HuH-7 (cell line): ENCODE measurements around the gene SPOP.
"Not testable (repeated sequence)": the region's sequence is repeated elsewhere in the genome, so short reads cannot be mapped to it uniquely, and the experiment has no call there.

ENCODE experiments used
- DNase-seq: peaks from one replicate; pipeline ENCODE4 v3.0.0; 2011; ENCODE audit warnings: low spot score

Gene SPOP

GRCh38 chr17:49695698-49696232, 17.9 kb upstream of the SPOP start:
- no peak for DNase-seq

- DNase-seq: peak; percentile 55
Measured at GRCh38 chr17:49694847-49695697, 17.2 kb upstream of the SPOP start.

GRCh38 chr17:49692751-49693150, 14.9 kb upstream of the SPOP start:
- DNase-seq: no peak

DNA sequence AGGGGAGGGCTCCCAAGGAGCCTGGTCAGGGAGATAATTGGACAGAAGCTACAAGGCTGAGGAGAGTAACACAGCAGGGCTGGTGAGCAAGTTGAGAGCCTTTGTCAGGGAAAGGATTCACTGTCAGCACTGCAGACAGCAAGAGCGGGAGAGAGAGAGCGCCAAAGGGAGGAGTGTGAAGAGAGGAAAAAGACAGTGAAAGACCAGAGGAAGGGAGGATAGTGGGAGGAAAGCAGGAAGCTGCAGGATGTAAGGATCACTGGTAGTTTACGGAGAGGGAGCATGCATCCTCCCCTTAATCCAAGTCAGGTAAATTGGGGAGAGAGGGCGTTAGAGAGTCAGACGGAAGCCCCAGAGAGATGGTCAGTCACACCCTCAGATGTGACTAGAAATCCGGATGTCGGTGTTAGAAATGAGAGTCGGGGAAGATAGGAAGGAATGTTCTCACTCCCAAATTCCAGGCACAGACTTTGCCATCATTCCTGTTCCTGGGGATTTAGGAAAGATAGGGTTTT, 13.8 kb upstream of the SPOP start:
- DNase-seq: no peak

DNA sequence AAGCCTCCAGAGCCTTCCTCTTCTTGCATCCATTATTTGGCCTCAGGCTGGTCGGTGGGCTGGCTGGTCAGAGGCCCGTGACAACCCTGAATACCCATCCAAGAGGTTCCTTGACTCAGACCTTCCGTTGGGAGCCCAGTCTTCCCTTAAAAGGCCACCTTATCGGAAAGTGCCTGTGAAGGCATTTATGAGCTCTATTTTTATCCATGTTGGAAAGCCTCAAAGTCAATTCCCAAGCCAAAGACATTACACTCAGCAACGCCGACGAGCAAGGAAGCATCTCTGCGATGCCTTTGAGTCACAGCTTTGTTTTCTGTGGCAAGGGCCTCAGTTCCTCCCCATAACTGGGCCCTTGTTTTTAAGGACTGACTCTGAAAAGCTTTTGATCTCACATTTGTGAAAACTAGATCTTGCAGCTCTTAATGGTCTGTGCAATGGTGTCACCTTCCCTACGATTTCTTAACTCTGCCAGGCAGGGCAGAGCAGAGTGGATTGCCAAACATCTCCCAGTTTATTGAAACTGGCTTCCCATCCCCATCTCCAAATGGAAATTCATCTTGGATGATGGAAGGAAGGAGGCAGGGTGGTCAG, 13.3 kb upstream of the SPOP start:
- DNase-seq: no peak

DNA sequence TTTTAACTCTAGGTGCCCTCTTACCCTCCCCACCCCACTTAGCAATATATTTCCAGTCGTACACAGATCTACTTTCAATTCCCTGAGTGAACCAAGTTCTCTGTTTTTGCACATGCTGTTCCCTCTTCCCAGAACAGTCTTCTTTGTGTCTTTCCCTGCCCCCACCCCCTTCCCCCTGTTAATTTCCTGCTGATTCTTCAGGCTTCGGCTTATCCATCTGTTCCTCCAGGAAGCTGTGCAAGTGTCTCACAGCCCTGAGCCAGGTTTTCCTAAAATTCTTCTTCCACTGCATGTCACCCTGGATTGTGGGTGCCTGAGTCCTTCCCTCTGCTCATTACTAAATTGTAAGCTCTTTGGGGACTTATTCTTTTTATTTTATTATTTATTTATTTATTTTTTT, 12.4 kb upstream of the SPOP start:
- DNase-seq: no peak

DNA sequence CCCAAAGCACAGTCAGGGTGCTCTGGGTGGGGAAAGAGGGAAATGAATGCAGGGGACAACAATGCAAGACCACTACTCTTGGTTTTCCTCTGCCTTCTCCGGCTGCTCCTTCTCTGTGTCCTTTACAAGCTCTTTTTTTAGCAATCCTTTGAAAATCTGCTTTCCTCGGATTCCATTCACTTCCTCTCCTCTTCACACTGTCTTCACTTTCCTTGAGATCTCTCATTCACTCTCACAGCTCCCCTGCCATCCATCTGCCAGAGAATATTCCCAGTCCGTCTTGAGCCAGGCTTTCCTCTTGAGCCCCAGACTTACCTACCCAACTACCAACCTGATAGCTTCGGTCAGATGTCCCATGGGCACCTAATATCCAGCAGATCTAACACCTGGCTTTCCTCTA, 11.0 kb upstream of the SPOP start:
- DNase-seq: no peak

DNA sequence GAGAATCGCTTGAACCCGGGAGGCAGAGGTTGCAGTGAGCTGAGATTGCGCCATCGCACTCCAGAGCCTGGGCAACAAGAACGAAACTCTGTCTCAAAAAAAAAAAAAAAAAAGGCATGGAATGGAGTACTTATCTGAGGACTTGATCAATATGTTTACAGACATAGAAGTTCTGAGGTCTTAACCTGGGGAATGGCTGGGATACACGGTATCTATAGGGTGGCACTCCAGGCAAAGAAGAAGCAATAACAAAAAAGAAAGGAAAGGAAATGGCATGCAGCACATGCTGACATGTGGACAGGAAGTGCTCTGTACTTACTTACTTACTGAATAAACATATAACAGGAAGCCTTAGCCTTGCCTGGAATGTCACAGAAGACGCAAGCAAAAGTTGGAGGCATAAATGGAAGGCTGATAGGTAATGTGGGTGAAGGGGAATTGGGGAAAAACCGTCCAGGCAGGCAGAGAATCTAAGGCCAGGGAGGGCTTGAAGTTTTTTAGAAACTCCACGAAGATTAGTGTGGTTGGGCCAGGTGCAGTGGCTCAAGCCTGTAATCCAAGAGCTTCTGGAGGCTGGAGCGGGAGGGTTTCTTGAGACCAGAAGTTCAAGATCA, 10.1 kb upstream of the SPOP start:
- DNase-seq: no peak

DNA sequence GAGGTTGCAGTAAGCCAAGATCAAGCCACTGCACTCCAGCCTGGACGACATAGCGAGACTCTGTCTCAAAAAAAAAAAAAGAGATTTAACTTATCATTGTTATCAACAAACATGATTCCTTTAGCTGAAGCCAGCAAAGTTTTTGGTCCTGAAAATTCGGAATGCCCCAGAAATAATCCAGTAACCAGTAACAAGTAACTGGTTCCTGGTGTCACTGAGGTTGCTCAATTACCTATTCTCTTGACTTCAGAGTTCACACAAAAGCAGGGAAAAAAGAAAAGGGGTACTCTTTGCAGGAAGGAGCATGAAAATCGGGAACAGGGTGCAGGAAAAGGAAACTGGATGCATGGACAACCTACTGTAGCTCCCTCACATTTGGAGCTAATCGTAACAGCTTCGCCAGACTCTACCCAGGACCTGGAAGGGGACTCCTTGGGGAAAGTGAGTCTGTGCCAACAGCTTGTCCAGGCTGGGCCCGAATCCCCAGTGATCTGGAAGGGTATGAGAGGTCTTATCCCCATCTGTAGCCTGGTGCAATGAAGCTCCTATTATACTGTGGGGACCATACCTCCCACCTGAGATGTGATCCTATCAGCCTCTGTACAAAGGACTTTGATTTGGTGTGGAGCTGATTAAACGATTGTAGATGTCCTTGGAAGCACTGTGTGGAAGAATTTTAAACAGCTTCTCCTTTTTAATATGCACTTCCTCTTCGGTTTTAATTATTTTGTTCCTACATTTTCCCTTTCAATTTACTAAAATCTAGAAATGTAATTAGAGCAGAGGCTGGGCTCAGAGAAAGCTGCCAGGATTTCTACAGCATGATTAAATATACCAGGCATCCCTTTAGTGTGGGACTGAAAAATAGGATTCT, 3.4 kb upstream of the SPOP start:
- DNase-seq: no peak

DNA sequence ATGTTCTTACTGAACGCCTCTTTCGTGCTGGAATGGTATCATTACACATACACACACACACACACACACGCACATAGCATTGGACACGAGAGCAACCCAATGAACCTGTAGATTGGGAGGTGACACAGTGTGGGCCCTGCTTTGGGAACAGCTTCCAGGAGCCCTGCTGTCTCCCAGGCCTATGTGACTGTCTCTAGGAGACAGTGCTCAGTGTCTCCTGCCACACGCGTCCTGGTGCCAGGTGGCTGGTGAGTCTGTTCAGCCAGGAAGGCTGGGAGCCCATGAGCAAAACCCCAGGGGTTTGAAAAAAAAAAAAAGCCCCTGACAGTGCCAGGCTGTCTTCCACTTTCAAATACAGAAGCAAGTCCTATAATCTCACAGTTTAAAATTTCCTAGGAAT, 2.4 kb upstream of the SPOP start:
- no peak for DNase-seq

- DNase-seq: peak; percentile 98
Measured at GRCh38 chr17:49677134-49677932, 564 bp downstream of the SPOP start.

- DNase-seq: no peak
Measured at GRCh38 chr17:49676276-49676868, 1.5 kb downstream of the SPOP start.

- no peak for DNase-seq
Measured at GRCh38 chr17:49674507-49674906, 3.4 kb downstream of the SPOP start.

DNA sequence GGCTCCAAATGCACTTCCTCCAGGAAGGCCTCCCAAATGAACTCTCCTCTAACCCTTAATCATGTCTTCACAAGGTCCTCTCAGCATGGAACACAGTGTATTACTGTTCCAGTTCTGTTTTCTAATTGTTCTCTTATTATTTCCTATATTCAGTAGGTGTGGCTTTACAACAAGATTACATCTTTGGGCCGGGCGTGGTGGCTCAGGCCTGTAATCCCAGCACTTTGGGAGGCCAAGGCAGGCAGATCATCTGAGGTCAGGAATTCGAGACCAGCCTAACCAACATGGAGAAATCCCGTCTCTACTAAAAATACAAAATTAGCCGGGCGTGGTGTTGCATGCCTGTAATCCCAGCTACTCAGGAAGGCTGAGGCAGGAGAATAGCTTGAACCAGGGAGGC, 4.2 kb downstream of the SPOP start:
- DNase-seq: not testable (repeated sequence)

GRCh38 chr17:49670641-49671040, 7.3 kb downstream of the SPOP start:
- DNase-seq: no peak

- DNase-seq: no peak
Measured at GRCh38 chr17:49670002-49670401, 7.9 kb downstream of the SPOP start.

GRCh38 chr17:49667854-49668253, 10.0 kb downstream of the SPOP start:
- no peak for DNase-seq

DNA sequence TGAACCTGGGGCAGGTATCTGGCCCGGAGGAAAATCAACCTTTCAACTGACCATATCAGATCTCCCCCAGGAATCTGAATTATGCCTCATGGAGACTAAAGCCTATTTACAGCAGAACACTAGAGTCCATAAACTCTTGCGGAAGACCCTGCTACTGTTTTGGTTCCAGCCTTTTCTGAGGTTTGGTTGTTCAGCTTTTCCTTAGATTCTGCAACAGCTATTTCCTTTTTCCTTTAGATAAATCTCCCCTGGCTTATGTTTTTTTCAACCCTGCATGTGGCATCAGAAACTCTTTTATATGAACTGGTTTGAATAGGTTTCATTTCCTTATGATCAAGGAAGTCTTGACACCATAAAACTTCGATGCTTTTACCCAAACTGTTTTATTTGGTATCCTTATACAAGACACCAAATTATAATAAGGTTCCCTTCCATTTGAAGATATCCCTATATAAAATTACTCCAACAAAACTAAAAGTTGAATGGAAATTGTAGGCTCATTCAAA, 13.1 kb downstream of the SPOP start:
- no peak for DNase-seq

DNA sequence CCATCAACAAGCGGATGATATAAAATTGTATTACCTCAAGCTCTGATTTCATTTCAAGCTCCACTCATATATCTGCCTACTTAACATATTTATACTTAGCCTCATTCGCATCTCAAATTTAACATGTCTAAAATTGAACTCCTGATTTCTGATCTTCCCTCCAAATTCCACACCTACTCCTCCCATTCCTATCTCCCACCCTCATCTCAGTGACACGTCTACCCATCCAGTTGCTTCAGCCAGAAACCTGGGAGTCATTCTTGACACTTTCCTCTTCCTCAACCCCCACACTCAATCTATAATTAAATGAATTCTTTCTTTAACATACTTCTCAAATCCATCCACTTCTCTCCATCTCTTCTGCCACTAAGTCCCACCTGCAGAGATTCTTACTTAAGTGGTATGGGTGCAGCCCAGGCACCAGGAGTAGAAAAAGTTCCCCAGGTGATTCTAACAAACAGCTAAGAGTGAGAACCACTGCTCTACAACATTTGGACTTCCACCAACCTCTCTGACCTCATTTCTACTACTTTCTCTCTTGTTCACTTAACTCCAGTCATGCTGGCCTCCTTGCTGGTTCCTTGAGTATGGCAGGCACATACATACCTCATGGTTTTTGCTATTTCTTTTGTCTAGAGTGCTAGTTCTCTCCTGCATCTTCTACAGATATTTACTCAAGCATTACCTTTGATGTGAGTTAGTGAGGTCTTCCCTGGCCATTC, 18.1 kb downstream of the SPOP start:
- DNase-seq: no peak

- DNase-seq: no peak
Measured at GRCh38 chr17:49656247-49656646, 21.6 kb downstream of the SPOP start.
